Measurements from ENCODE around the gene CTLA4. TPM values are rescaled to one million over a fixed set of nuclear protein-coding genes. Genes with fewer than 3 reads are reported as not detected.
A peak's percentile ranks its signal among the peaks of the same experiment; 100 is the strongest.

CTLA4 gene
- total and polyA plus RNA-seq, 10 of the 15 experiments (the other 5 are each of a cell fraction or from before 2014, with no cell fraction given), result not detected

DNA sequence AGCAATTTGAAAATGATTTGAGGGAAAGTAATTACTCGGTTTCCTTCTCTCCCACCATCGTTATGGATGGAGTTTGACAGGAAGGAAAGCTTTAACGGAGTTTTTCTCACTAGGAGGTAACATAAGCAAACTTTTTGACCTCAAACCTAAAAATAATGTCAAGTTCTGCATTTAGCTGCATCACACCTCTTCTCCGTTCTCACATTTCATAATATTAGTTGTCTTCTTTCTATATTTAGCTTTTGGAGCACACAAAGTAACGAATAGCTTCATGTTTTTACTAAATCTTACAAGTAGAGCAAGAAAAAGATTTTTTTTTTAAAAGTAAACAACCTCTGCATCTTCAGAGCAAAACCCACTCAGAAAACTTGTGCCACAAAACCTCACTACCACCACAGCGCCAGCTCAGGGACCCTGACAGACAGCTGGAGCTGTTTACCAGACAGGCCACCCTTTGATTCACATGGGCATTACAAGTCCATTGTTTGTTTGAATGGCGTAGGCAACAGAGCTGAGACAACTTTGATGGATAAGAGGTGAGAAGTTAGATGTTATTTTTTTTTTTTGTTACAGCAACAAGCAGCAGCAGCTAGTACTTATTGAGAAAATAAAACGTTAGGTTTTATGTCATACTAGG, 47.1 kb downstream of the CTLA4 start (continued):
- TF ChIP-seq, protein P1, sequence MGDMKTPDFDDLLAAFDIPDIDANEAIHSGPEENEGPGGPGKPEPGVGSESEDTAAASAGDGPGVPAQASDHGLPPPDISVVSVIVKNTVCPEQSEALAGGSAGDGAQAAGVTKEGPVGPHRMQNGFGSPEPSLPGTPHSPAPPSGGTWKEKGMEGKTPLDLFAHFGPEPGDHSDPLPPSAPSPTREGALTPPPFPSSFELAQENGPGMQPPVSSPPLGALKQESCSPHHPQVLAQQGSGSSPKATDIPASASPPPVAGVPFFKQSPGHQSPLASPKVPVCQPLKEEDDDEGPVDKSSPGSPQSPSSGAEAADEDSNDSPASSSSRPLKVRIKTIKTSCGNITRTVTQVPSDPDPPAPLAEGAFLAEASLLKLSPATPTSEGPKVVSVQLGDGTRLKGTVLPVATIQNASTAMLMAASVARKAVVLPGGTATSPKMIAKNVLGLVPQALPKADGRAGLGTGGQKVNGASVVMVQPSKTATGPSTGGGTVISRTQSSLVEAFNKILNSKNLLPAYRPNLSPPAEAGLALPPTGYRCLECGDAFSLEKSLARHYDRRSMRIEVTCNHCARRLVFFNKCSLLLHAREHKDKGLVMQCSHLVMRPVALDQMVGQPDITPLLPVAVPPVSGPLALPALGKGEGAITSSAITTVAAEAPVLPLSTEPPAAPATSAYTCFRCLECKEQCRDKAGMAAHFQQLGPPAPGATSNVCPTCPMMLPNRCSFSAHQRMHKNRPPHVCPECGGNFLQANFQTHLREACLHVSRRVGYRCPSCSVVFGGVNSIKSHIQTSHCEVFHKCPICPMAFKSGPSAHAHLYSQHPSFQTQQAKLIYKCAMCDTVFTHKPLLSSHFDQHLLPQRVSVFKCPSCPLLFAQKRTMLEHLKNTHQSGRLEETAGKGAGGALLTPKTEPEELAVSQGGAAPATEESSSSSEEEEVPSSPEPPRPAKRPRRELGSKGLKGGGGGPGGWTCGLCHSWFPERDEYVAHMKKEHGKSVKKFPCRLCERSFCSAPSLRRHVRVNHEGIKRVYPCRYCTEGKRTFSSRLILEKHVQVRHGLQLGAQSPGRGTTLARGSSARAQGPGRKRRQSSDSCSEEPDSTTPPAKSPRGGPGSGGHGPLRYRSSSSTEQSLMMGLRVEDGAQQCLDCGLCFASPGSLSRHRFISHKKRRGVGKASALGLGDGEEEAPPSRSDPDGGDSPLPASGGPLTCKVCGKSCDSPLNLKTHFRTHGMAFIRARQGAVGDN (IDR thresholded peaks at IDR 0.05), result no peak
- TF ChIP-seq, protein P2, sequence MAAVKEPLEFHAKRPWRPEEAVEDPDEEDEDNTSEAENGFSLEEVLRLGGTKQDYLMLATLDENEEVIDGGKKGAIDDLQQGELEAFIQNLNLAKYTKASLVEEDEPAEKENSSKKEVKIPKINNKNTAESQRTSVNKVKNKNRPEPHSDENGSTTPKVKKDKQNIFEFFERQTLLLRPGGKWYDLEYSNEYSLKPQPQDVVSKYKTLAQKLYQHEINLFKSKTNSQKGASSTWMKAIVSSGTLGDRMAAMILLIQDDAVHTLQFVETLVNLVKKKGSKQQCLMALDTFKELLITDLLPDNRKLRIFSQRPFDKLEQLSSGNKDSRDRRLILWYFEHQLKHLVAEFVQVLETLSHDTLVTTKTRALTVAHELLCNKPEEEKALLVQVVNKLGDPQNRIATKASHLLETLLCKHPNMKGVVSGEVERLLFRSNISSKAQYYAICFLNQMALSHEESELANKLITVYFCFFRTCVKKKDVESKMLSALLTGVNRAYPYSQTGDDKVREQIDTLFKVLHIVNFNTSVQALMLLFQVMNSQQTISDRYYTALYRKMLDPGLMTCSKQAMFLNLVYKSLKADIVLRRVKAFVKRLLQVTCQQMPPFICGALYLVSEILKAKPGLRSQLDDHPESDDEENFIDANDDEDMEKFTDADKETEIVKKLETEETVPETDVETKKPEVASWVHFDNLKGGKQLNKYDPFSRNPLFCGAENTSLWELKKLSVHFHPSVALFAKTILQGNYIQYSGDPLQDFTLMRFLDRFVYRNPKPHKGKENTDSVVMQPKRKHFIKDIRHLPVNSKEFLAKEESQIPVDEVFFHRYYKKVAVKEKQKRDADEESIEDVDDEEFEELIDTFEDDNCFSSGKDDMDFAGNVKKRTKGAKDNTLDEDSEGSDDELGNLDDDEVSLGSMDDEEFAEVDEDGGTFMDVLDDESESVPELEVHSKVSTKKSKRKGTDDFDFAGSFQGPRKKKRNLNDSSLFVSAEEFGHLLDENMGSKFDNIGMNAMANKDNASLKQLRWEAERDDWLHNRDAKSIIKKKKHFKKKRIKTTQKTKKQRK (IDR thresholded peaks at IDR 0.05; ENCODE audit: low read depth, low read length), result no peak
- TF ChIP-seq IKZF1 (conservative IDR thresholded peaks at IDR 0.05) (peak; percentile 34; the same call in 1 of the 2 replicates), IKZF2 (IDR thresholded peaks at IDR 0.05) (peak in 1 of 2 experiments; percentile 15; a peak in 1 of 4 replicates)
